H1 (cell line): ENCODE results near the gene CCL24.

Experiments
- CHD1 ChIP-seq: IDR thresholded peaks from 2 replicates; pipeline ENCODE4 v1.6.1; 2012; ENCODE audit warnings: low read depth, low read length, improper control_type of control experiment
- EP300 ChIP-seq, 2 experiments: IDR thresholded peaks; 1 replicate in 1 of 2; 2 replicates in 1 of 2; pipeline ENCODE4 v1.6.1; 2011 to 2012; ENCODE audit warnings: low read depth in 2 of 2, low read length in 2 of 2, mild to moderate bottlenecking in 2 of 2, borderline replicate concordance in 1 of 2, inconsistent platforms in 1 of 2, moderate library complexity in 1 of 2
- NRF1 ChIP-seq: IDR thresholded peaks from 2 replicates; pipeline ENCODE4 v1.6.1; 2011; ENCODE audit warnings: mild to moderate bottlenecking, low read depth, low read length, improper control_type of control experiment
- TF ChIP-seq, protein P1 (sequence below): IDR thresholded peaks from 2 replicates; pipeline ENCODE4 v1.6.1; 2012; ENCODE audit warnings: inconsistent platforms
- TF ChIP-seq, protein P2 (sequence below): IDR thresholded peaks from 2 replicates; pipeline ENCODE4 v1.6.1; 2011; ENCODE audit warnings: low read depth, mild to moderate bottlenecking, low read length; ENCODE audit not compliant: insufficient read depth

DNA sequence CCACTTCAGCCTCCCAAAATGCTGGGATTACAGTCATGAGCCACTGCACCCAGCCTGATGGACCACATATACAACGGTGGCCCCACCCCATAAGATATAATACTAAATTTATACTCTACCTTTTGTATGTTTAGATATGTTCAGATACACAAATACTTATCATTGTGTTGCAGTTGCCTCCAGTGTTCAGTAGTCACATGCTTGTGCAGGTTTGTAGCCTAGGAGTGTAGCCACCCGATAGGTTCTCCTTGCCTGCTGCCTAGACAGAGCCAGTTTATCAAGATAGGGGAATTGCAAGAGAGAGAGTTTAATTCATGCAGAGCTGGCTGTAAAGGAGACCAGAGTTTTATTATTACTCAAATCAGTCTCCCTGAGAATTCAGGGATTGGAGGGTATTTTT, 9.6 kb downstream of the CCL24 start:
- TF ChIP-seq CHD1 = no peak
- TF ChIP-seq EP300 (IDR thresholded peaks at IDR 0.05; ENCODE audit: borderline replicate concordance in 1 of 2, low read depth in 2 of 2, low read length in 2 of 2) = no peak
- TF ChIP-seq, protein P1, sequence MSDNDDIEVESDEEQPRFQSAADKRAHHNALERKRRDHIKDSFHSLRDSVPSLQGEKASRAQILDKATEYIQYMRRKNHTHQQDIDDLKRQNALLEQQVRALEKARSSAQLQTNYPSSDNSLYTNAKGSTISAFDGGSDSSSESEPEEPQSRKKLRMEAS = no peak
- TF ChIP-seq, protein P2, sequence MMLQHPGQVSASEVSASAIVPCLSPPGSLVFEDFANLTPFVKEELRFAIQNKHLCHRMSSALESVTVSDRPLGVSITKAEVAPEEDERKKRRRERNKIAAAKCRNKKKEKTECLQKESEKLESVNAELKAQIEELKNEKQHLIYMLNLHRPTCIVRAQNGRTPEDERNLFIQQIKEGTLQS = no peak
- TF ChIP-seq NRF1 = no peak
